SK-N-SH (cell line): Measurements from ENCODE around the gene C9orf43.

Source experiments
- CTCF ChIP-seq: fragments of 200-600 bp; sonication (generic); IDR thresholded peaks from 2 replicates; pipeline ENCODE4 v1.6.1; 2017; ENCODE audit warnings: antibody characterized with exemption, mild to moderate bottlenecking, moderate library complexity
- NFIC ChIP-seq: IDR thresholded peaks from 2 replicates; pipeline ENCODE4 v1.4.0; 2012; ENCODE audit warnings: borderline replicate concordance
- RCOR1 ChIP-seq: fragments of 150-350 bp; IDR thresholded peaks from 2 replicates; pipeline ENCODE4 v1.6.1; 2017; ENCODE audit warnings: antibody characterized with exemption, low read length

GRCh38 chr9:113403646-113404045 lies 6.9 kb upstream of the C9orf43 start:
- no peak for TF ChIP-seq CTCF
- no peak for TF ChIP-seq RCOR1
- TF ChIP-seq NFIC, result no peak
